Measurements from ENCODE around the gene RERE.
A peak's percentile ranks its signal among the peaks of the same experiment; 100 is the strongest.

The RERE gene

DNA sequence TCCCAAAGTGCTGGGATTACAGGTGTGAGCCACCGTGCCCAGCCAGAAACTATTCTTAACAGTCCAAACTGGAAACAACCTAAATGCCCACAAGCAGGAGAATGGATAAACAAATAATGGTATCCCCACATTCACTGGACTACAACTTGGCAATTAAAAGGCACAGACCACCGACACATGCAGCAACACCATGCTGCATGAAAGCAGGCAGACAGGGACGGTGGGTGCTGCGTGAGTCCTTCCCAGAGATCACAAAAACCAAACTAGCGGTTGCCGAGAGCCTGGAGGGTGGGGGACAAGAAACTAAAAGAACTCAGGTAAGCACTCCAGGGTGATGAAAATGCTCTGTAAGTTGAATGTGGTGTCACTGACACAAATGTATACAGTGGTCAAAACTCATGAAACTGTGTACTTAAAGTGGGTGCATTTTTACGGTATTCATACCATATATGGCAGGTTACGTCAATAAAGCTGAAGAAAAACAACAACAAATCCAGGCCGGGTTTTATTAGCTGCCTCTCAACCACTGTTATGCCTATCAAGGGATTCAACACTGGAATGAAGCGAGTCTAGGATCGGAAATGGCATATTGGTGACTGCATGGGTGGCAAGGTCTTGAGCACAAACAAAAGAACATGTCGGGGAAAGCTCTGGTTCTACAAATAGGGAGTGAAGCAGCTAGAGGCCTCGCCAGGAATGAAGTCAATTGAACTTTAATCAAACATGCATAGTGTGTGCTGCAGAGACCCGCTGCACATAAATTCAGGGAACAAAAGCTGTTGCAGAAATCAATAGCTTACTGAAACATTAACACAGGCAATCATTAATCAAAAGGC is 447.2 kb downstream of the RERE start:
- intact Hi-C loops (cut with DNase I), result no loop called here
- DNase-seq, result peak in 6 of 42 donors; percentile 5 to 61 (median 16)

DNA sequence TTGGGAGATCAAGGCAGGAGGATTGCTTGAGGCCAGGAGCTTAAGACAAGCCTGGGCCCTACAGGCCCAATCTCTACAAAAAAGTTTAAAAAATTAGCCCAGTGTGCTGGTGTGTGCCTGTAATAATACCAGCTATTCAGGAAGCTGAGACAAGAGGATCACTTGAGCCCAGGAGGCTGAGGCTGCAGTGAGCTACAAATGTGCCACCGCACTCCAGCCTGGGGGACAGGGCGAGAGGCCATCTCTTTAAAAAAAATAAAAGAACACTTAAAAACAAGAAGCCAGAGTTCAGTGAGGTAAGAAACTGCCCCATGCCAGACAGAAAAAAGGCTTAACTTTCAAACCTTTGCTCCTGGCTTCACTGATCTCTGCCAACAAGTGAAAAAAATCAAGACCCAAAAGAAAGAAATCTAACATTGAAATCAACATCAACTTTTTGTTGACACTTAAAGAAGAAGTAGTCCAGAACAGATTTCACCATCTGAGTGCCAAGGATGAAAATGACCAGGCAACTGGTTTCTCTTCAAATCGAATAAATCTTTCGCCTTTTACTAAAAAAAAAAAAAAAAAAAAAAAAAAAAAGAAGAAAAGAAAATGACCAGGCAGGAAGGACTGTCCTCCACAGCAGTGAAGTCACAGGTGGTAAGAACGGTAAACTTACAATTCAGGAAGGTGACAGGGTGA is 448.3 kb downstream of the RERE start:
- intact Hi-C loops (cut with DNase I), result no loop called here
- peak in 5 of 42 donors; percentile 6 to 16 (median 9) for DNase-seq

DNA sequence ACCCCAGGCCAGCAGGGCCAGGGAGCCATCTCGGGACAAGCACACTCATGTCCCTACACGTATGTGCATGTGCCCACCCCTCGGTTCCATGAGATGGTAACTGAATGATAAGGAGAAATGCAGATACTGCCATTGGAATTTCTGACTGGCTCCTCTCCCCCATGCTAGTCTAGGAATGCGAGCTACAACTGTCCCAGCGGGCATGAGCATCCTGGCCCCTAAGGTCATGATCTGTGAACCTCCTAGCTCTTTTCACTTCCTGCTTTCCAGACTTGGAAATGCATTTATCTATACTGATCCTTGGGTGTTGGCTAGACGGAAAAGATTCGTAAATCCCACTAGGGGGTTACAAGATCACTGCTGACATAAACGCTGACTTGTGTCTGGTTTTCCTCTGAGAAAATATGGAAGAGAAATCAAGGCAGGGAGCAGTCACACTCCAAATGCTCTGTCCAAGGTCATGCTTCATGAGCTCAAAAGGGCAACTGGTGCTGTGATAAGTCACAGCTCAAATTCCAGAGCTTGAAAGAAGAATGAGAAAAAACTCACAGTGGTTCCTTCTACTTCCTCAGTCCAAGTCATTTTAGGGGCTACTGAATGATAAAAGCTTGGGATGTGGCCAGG is 449.8 kb downstream of the RERE start:
- DNase-seq, result peak in 2 of 42 donors; percentile 1 to 13
- intact Hi-C loops (cut with DNase I), result no loop called here

DNA sequence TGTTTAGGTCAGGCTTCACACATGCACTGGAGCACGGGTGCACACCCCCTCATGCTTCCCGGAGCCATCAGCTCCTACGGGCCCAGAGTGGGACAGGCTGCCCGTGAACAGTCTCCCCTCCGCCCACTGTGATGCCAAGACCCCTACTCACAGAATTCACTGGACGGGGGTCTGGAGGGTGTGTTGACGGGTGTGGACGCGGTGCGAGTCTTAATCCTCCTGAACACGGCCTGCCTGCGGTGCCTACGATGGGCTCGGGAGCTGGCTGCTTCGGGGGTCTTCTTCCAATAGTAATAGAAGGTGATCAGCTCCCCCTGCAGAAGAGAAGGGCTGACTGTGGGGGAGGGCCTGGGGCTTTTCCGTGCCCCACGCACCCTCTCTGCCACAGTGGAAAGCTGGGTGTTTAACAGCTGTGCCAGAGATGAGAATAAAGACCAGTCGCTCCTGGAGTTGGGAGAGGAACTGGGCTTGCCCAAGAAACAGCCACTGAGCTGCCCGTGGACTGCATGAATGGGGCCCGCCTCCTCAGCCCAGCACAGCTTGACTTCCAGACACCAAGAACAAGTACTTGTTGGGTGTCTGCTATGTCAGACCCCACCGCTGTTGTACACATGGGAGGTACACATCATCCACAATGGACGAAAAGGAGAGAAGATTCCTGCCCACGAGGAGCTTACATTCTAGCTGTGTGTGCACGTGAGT is 451.6 kb downstream of the RERE start:
- no peak for DNase-seq
- intact Hi-C loops (cut with DNase I), result no loop called here

DNA sequence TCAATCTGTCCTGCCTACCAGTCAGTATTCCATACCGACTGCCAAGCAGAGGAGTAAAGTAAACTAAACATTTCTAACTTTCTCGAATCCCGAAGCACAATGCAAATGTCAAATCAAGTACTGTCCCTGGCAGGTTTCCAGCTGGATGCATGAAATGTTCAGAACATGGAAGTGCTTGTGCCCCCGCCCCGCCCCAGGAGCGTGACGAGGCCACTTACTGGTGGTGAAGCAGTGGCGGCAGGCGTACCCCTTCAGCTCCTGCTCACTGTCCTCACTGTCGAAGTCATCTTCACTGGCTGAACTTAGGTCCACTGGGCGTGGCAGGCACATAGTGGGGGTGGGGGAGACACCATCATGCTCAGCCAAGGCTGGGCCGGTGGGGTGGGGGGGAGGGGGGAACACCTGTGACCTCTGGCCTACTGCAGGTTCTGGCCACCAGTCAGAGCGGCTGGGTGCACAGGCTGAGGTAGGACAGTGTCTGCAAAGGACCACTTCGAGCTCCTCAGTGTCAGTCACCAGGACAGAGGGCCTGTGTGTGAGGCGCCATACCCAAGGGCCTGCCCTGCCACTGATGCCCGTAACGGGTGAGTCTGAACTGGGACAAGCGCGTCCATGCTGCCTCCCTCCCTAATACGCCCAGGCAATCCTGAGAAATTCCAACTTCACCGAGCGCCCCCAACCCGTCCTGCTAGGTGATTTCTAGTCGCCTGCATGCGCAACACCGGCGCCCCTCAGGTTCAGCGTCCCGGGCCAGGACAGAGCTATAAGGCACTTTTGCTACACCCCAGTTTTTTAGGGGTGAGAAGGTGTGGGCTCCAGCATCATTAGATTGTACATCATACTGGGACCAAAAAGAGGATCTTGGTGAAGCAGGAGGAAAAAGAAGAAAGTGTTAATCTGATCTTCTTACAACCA is 452.7 kb downstream of the RERE start:
- intact Hi-C loops (cut with DNase I), result no loop called here
- DNase-seq, result peak in 1 of 42 donors; percentile 29

DNA sequence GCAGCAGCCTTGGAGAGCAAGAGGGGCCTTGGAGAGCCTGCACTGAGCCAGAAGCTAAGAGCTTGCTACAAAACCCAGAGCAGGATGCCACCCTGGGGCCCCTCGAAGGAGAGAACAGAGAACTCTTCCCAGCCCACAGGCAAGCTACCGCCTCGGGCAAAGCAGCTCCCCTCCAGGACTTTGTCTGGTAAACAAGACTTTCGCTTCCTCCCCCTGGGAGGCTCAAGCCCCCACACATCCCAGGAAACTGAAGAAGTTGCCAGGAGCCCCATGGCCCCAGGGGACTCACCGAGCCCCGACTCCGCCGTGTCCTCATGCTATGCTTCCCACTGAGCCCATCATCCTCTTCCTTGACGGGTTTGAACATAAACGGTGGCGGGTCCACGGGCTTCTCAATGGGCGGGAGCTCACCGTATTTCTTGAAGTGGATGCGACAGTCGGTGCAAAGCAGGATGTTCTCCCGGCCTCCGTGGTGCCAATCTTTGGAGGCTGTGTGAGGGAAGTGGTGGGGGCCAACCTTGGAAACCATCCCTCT is 453.6 kb downstream of the RERE start:
- intact Hi-C loops (cut with DNase I), result no loop called here
- peak in 1 of 42 donors; percentile 31 for DNase-seq

DNA sequence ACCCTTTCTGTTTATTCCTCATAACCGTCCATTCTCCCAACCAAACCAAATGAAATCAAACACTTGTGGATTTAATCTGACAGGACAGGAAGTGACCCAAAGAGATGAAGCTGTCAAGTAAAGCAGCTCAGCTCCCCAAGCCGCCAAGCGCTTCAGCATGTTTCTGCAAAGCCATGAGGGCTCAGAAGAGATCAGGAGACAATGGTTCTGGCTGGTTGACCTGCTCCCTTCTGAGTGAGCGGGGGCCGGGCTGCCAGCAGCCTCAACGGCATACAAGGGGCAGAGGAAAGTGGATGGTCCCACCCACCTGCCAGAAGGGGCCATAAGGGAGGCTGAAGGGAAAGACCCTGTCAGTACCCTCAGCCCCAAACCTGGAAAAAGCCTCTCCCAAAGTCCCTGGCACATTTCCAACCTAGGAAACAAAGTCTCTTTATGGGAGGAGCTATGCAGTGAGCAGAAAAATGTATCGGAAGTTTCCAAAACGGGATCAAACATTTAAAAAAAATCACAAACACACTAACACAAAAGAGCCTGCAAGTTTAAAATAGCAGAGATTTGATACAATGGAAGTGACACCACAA is 454.2 kb downstream of the RERE start:
- DNase-seq, result peak in 1 of 42 donors; percentile 27
- intact Hi-C loops (cut with DNase I), result no loop called here

DNA sequence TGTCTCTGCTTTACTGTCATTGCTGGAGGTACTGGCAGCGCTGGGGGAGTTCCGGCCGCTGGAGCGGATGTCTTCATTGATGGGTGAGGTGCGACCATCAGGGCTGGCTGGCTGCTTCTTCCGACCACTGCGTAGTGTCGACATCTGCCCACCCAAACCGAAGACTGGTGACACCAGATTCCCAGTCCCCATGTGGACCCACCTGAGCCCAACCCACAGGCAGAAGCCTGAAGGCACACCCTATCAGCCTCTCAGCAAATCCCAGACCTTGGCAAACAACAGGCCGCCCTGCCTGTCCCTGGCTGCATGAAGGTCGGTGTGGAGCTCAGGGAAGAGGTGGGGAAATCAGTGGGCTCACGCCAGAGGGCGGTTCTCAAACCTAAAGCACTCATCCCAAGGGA is 454.7 kb downstream of the RERE start:
- intact Hi-C loops (cut with DNase I), result no loop called here
- DNase-seq, result peak in 1 of 42 donors; percentile 23

DNA sequence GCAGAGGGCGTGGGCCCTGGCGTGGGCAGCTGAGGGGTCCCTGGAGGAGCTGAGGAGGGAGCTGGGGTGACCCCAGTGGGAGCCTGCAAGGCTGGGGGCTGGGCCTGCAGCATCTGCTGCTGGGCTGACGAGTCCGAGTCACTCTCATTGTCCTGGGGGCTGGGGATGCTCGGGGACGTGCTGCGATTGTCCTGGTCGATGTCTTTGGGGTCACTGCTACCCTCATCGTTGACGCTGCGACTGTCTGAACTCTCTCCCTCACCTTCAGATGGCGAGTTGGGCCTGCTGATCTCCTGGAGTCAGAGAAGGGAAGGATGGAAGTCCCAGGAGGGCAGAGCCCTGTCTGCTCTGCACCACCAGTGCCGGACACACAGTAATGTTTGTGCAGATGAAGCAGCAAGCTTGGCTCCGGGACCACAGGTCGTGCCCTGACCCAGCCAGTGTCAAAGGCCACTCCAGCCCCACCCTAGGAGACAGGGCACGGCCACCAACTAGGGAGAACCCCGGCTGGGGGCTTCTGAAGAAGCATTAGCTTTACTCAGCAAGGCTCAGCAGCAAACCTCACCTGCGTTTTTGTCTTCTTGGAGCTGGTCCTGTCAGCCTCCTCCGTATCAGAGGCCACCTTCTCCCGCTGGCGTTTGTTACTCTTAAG is 456.1 kb downstream of the RERE start:
- no peak for DNase-seq
- intact Hi-C loops (cut with DNase I), result no loop called here

DNA sequence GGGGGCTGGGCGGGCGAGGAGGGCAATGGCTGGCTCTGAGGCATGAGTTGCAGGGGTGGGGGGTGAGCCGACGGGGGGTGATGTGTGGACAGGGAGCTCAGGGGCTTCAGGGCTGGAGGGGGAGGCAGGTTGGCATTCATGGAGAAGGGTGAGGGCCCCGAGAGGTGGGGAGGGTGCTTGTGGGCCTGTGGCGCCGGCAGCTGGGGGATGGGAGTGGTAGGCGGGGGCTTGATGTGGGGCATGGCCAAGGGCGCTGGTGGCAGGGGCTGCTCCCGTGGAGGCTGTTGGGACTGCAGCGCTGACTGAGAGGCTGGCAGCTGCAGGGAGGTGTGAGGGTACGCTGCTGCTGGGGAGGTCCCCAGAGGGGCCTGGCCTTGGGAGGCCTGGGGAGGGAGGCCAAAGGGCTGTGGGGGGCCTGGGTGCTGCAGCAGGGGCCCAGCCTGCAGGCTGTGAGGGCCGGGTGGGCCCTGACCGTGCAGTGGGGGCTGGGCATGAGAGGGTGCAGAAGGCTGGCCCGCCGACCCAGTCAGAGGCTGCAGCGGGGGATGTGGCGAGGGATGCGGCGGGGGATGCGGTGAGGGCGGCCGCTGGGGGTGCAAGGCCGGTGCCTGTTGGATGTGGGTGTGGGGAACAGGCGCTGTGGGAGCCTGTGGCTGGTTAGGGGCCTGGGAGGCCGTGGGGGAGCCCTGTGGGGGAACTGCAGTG is 456.8 kb downstream of the RERE start:
- no peak for DNase-seq

DNA sequence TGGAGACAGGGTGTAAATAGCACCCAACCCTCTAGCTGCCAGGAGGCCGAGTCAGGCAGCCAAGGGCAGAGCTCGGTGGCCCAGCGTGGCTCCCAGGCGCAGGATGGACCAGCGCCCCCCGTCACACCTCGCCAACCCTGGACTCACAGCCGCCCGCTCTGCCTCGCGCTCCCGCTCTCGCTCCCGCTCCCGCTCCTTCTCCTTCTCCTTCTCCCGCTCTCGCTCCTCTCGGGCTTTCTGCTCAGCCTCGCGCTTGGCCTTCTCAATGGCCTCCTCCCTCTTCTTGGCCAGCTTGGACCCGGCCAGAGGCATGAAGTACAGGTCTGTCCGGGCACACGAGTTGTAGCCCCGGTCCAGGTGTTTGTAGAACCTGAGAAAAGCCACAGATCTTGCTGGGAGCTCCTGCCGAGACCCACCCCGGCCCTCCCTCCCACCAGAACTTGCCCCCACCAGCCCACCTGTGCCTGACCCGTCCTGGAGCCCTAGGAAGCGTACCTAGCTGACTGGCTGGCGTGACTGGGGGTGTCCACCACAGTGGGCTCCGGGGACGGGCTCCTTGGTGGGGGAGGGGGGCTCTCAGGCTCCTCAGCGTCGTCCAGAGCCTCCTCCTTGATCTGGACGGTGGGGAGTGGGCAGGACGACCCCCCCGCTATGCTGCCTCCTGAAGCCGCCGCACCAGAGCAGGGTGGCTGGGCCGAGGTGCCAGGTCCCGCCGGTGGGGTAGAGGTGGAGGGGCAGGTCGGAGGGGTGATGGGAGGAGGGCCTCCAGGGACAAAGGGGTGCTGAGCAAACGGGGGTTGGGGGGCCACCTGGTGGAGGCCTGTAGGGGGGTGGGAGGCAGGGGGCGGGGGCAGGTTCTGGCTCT is 457.6 kb downstream of the RERE start:
- no peak for DNase-seq
- intact Hi-C loops (cut with DNase I), result no loop called here

More for the DNA sequence above, 456.8 kb downstream of the RERE start:
- intact Hi-C loops (cut with DNase I), result no loop called here

DNA sequence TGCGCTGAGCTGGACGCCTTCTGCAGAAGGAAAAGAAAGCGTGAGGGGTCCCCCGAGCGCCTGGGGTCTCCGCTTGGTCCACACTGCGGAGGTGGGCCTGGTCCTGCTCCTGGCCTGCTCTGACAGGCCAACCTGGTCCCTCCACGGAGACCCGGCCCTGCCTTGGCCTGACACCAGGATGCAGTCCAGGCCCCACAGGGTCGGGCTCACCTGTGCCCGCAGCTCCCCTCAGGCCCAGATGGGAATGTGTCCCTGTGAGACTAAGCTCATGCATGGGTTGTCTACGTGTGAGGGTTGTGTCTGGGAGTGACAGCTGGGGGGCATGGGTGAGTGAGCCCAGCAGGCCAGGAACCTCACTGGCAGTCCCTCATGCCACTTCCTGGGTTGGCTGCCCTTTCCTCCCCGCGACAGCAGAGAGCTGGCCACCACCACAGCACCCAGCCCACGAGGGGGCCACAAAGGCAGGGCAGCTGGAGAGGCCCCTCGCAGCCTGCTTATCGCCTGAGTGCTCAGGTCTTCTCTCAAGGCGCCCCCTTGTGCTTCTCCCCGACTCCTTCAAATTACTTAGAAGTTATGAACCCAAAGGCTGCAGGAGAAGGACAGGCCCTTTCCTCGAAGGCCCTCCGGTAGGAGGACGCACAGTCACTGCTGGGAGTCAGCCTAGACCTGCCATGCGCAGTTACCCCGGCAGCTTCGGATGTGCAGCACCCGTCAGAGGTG is 458.4 kb downstream of the RERE start:
- no peak for DNase-seq
- intact Hi-C loops (cut with DNase I), result no loop called here

DNA sequence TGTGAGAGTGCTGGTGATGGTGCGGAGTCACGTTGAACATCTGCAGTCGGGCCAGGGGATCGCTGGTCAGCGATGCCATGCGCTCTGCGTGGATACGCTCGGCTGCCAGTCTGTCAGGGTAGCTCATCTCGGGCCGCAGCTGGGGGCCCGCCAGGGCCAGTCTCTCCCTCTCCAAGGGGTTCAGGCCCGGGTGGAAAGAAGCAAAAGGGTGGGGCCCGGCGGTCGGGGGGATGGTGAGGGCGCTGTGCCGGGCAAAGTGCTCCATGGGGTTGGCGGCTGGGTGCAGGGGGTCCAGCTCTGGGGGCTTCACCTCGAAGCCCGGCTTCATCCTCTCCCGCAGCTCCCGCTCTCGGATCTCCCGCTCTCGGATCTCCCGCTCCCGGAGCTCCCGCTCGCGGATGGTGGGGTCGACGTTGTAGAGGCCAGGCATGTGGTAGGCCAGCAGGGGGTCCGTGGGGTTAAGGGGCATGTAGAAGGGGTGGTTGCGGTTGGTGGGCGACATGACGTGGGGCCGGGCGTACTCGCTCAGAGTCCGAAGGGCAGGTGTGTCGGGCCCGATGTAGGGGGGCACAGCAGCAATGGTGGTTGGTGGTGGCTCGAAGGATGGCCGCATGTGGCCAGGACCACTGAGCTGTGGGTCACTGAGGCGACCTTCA is 459.1 kb downstream of the RERE start:
- intact Hi-C loops (cut with DNase I), result no loop called here
- DNase-seq, result no peak

DNA sequence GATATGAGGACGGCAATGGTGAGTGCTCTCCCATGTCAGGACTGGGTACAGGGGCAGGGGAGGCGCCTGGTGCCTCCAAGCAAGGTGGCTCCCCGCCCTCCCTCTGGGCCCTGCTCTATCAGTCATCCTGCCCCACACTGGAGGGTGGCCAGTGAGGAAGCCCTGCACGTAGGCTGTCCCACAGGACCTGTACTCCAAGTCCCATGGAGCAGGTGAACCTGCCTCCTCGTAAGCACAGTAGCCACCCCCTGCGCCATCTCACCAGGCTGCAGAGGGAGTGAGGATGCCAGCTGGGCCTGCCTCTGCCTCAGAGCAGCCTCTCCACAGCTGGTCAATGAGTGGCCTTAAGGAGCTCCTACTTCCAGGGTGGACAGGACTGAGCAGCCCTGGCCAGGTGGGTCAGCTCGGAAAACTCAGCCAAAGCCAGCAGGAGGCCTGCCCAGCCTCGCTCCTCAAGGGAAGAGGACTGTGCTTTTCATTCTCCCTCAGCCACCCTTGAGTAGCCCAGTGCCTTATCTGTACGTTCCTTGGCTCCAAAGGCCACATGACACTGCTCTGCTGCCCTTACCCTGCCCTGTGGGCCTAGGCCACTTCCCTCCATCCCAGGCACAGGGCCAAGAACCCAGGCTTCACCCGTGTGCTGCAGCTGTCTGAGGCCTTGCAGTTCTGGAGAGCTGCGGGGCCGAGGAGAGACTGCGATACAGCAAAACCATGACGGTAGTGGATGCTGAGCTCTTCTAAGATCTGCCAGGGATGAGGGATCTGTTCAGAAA is 459.9 kb downstream of the RERE start:
- intact Hi-C loops (cut with DNase I), result no loop called here
- DNase-seq, result no peak

All from head of caudate nucleus (tissue), 42 donors.